ENCODE measurements around the gene GLT1D1. TPM values are rescaled to one million over a fixed set of nuclear protein-coding genes. Genes with fewer than 3 reads are reported as not detected.
"Not testable (repeated sequence)": the region's sequence is repeated elsewhere in the genome, so short reads cannot be mapped to it uniquely, and the experiment has no call there.

The GLT1D1 gene
- total RNA-seq, 4 donors from 2014 or later = 0.19 to 0.75 (median 0.62) TPM; not detected in 1

- H3K9me3 ChIP-seq = no peaks in the 10 kb centered on the region
- H3K4me3 ChIP-seq = no peak overlapping the region
- H3K27ac ChIP-seq = no peak overlapping the region
- TF ChIP-seq POLR2A (IDR thresholded peaks at IDR 0.05) = no peak
- TF ChIP-seq, protein P1, sequence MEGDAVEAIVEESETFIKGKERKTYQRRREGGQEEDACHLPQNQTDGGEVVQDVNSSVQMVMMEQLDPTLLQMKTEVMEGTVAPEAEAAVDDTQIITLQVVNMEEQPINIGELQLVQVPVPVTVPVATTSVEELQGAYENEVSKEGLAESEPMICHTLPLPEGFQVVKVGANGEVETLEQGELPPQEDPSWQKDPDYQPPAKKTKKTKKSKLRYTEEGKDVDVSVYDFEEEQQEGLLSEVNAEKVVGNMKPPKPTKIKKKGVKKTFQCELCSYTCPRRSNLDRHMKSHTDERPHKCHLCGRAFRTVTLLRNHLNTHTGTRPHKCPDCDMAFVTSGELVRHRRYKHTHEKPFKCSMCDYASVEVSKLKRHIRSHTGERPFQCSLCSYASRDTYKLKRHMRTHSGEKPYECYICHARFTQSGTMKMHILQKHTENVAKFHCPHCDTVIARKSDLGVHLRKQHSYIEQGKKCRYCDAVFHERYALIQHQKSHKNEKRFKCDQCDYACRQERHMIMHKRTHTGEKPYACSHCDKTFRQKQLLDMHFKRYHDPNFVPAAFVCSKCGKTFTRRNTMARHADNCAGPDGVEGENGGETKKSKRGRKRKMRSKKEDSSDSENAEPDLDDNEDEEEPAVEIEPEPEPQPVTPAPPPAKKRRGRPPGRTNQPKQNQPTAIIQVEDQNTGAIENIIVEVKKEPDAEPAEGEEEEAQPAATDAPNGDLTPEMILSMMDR (IDR thresholded peaks at IDR 0.05) = no peak
- peaks cover 0 to 22% (median 0%) of the 10 kb centered on the region in 4 donors for H3K27me3 ChIP-seq
- no peak for DNase-seq
- no peaks in the 10 kb centered on the region for H3K4me1 ChIP-seq
- H3K36me3 ChIP-seq = no peaks in the 10 kb centered on the region
- 90 to 98% methylated on average over 9 to 13 of the region's 14 CpGs for WGBS, 2 donors
- intact Hi-C loops (cut with DNase I) = no loop called here
Observed at GRCh38 chr12:128848371-128848770, 4.9 kb upstream of the GLT1D1 start.

GRCh38 chr12:128849806-128850205, 3.5 kb upstream of the GLT1D1 start:
- H3K9me3 ChIP-seq; H3K4me3 ChIP-seq; H3K4me1 ChIP-seq; H3K27ac ChIP-seq; intact Hi-C loops (cut with DNase I); DNase-seq; H3K36me3 ChIP-seq: not testable (repeated sequence)
- H3K27me3 ChIP-seq = peaks cover 0 to 36% (median 0%) of the 10 kb centered on the region in 4 donors
- 47 to 64% methylated on average over 6 of the region's 6 CpGs for WGBS, 2 donors

DNA sequence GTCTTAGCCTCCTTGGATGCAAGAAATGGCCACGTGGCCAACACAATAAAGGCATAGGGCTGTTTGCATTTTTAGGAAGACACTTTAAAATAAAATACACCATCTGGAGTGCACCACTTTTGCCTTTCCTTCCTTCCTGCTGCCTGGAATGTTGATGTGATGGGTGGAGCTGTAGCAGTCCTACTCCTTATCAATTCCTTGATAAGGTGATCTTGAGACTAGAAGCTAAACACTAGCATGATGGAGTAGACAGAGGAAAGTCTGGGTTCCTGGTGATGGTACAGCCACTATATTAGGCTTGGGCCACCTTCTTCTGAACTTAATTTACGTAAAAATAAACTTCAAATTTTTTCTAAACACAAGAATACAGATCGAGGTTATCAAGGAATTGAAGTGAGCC, 2.9 kb upstream of the GLT1D1 start:
- intact Hi-C loops (cut with DNase I) = no loop called here
- TF ChIP-seq, protein P1 (IDR thresholded peaks at IDR 0.05) = no peak
- TF ChIP-seq POLR2A (IDR thresholded peaks at IDR 0.05) = no peak
- no peak overlapping the region for H3K27ac ChIP-seq
- H3K27me3 ChIP-seq = peaks cover 0 to 41% (median 0%) of the 10 kb centered on the region in 4 donors
- H3K9me3 ChIP-seq = no peaks in the 10 kb centered on the region
- H3K36me3 ChIP-seq = no peaks in the 10 kb centered on the region
- DNase-seq = no peak
- WGBS, 2 donors = 72 to 84% methylated on average over 3 of the region's 3 CpGs
- no peak overlapping the region for H3K4me3 ChIP-seq
- peaks cover 0 to 9% (median 0%) of the 10 kb centered on the region in 3 donors for H3K4me1 ChIP-seq

GRCh38 chr12:128851429-128851828, 1.8 kb upstream of the GLT1D1 start:
- not testable (repeated sequence) for H3K9me3 ChIP-seq, DNase-seq

GRCh38 chr12:128852026-128852698, 1.1 kb upstream of the GLT1D1 start:
- Histone ChIP-seq H3K9me3 (no peaks in the 10 kb centered on the region), H3K36me3 (no peaks in the 10 kb centered on the region), H3K4me3 (no peak overlapping the region), H3K27me3 (peaks cover 0 to 49% (median 0%) of the 10 kb centered on the region in 4 donors), H3K4me1 (peaks cover 0 to 9% (median 0%) of the 10 kb centered on the region in 3 donors), H3K27ac (no peak overlapping the region)
- intact Hi-C loops (cut with DNase I) = no loop called here
- TF ChIP-seq, protein P1 (IDR thresholded peaks at IDR 0.05) = no peak
- no peak for TF ChIP-seq POLR2A (IDR thresholded peaks at IDR 0.05)
- no peak for DNase-seq
- 72 to 87% methylated on average over 3 to 8 of the region's 8 CpGs for WGBS, 2 donors

More at GRCh38 chr12:128851429-128851828, 1.8 kb upstream of the GLT1D1 start:
- peaks cover 0 to 47% (median 0%) of the 10 kb centered on the region in 4 donors for H3K27me3 ChIP-seq
- H3K4me3 ChIP-seq; H3K4me1 ChIP-seq; H3K36me3 ChIP-seq; H3K27ac ChIP-seq; intact Hi-C loops (cut with DNase I): not testable (repeated sequence)
- 77 to 86% methylated on average over 6 of the region's 7 CpGs for WGBS, 2 donors

- intact Hi-C loops (cut with DNase I) = no loop called here
- Histone ChIP-seq H3K4me1 (peaks cover 0 to 9% (median 0%) of the 10 kb centered on the region in 3 donors), H3K36me3 (no peaks in the 10 kb centered on the region), H3K9me3 (no peaks in the 10 kb centered on the region), H3K27ac (no peak overlapping the region), H3K4me3 (peak overlapping the region in 3 of 4 donors; percentile 0 to 61 (median 39)), H3K27me3 (peaks cover 0 to 52% (median 0%) of the 10 kb centered on the region in 4 donors)
- WGBS, 2 donors = 0% methylated on average over 21 of the region's 74 CpGs; no CpG with 5 or more reads in 1 of the 2 donors
- DNase-seq = no peak
- TF ChIP-seq, protein P1 (IDR thresholded peaks at IDR 0.05) = no peak
- no peak for TF ChIP-seq POLR2A (IDR thresholded peaks at IDR 0.05)
Observed at GRCh38 chr12:128853600-128854197, 421 bp downstream of the GLT1D1 start.

Data from esophagus squamous epithelium (tissue), 5 donors.